Keratinocyte (primary cell): ENCODE measurements around the gene FLNC.

Experiments
- CTCF ChIP-seq, 3 experiments: IDR thresholded peaks in 1 of 3; conservative IDR thresholded peaks in 1 of 3; optimal IDR thresholded peaks in 1 of 3; 2 replicates in 2 of 3; 3 replicates in 1 of 3; pipeline versions ENCODE3 to v1.5.1; 2011; ENCODE audit warnings: low read length in 3 of 3, mild to moderate bottlenecking in 3 of 3, moderate library complexity in 2 of 3, control low read depth in 1 of 3, inconsistent platforms in 1 of 3; ENCODE audit not compliant: insufficient read depth in 2 of 3; ENCODE audit errors: extremely low read depth in 1 of 3
- EZH2 ChIP-seq: IDR thresholded peaks from one replicate; pipeline ENCODE4 v1.6.1; 2012; ENCODE audit warnings: inconsistent platforms, mild to moderate bottlenecking, low read length, moderate library complexity

- TF ChIP-seq CTCF (optimal IDR thresholded peaks at IDR 0.05 in 1 of 3, IDR thresholded peaks at IDR 0.05 in 1 of 3, conservative IDR thresholded peaks at IDR 0.05 in 1 of 3; ENCODE audit: extremely low read depth in 1 of 3, insufficient read depth in 2 of 3, low read length in 3 of 3) (no peak), EZH2 (no peak)
These were observed 8.0 kb downstream of the FLNC start for GRCh38 chr7:128838109-128838779.
